SIG-M5 treated with dmso at 0.1 percent for 504 hours (cell line): ENCODE data around the gene MDFIC.

Experiments
- DNase-seq: peaks from one replicate; lab custom pipeline; 2025; ENCODE audit not compliant: unreplicated experiment; lab: John Stamatoyannopoulos, UW

Gene MDFIC

DNA sequence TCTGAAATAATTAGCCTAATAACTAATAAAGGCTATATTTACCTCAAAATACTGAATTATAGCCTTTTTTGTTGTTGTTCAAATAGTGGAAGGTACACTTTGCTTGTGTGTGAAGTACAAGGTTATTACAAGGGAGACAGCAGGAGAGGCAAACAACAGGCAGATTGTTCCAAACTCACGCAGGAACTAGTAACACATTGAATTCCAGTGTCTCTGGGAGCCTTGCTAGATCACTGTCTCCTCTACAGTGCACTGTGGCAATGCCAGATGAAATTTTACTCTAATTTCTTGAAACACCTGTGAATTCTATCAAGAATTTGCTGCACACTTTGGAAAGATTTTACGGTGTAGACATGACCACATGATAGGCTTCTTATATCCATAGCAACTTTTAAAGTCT lies 112.6 kb downstream of the MDFIC start:
- DNase-seq, result no peak

DNA sequence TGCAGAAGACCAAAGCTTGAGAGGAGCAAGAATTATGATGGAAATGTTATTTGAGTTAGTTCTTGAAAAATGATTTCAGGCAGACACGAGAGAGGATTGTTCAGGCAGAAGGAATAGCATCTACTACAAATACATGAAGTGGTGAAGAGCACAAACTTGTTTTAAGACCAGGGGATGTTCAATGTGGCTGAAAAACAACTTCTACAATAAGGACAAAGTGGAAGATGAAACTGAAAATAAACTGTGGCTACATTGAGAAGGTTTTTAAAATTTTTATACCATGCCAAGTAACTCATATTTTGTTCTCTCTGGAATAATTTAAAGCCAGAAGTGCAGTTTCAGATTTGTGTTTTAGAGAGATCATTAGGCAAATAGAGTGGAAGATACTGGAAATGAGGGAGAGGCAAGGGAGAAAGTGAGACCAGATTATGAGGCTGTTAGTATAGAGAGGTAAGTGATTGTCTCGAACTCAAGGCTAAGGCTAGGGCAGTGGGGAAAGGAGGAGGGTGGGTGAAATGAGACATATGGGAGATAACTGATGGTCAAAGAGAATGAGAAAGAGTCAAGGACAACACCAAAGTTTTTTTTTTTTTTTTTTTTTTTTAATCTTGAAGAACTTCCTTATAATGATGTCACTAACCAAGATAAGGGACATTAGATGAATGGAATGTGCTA lies 115.4 kb downstream of the MDFIC start:
- no peak for DNase-seq

DNA sequence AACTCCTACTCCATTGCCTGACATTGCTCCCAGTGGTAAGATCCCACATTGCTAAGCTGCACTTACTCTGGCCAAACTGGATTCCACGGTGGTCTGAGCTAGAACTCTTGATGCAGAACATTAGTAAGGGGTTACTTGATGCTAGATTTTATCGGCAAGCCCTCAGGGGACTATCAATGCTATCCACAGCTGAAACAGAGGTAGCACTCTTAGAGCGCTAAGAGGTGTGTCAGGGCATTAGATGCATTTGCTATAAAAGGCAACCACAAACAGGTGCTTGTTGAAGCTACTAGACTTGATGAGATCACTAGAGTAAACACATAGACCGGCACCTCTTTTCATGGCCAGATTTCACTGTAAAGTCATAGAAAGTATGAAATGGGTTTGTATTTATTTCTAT lies 116.3 kb downstream of the MDFIC start:
- no peak for DNase-seq

DNA sequence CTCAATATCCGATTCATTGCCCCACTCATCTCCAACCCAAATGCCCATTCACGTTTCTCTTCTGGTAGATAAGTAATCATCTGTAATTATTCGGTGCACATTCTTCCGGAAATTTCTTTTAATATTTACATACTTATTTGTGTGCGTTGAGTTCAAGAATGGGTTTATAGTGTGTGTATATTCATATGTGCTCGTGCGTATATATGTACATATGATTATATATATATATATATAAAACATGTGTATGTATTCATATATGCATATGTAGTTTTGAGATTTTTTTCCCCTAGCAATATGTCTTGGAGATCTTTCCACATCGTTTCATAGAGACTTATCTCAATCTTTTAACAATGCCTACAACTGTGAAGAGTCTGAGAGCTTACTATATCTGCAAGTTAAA lies 118.2 kb downstream of the MDFIC start:
- DNase-seq, result no peak

DNA sequence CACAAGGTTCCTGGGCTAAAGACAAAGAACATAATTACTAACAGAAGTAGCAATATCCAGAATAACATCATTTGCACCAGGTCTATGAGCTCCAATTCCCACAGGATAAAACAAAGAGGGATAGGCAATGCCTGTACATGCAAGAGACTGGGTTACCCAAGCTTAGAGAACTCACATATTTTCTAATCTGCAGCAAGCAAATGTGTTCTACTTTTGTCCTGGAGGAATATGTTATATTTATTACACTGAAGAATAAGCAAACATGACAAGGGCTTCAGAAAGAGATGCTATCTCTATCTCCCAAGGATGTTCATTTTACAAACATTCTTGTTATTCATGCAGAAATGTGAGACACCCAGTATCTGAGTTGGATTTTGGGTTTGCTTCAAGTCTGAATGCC lies 118.6 kb downstream of the MDFIC start:
- no peak for DNase-seq

DNA sequence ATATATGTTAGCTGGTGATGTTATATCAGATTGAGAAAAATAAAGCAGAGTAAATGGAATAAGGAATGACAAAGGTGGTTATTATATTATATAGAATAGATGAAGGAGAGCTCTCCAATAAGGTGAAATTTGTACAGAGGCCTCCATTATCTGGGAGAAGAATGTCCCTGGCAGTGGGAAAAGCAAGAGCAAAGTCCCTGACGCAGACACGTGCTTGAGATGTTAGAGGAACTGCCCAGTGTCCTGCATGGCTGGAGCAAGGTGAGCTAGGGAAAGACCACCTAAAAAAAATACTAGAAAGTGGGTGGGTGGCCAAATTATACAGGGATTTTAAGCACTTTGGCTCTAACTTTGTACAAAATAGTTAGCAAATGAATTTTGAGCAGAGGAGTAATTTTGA lies 120.7 kb downstream of the MDFIC start:
- DNase-seq, result no peak

DNA sequence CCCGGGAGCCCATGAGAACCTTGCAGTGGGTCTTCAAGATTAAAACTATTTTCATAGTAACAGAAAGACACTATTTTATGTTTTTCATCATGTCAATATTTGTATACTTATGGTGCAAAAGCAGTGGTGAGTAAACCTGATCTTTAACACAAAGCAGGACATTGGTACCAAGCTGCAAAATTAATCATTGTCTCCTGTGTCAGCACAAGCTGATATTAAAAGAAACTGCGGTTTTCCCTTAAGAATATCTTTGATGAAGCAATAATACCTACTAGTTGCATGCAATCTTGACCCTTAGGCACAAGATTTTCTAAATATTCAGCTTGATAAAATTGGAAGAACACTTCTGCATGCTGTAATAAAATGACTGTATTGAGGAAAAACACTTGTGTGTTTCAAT lies 121.7 kb downstream of the MDFIC start:
- DNase-seq, result no peak

DNA sequence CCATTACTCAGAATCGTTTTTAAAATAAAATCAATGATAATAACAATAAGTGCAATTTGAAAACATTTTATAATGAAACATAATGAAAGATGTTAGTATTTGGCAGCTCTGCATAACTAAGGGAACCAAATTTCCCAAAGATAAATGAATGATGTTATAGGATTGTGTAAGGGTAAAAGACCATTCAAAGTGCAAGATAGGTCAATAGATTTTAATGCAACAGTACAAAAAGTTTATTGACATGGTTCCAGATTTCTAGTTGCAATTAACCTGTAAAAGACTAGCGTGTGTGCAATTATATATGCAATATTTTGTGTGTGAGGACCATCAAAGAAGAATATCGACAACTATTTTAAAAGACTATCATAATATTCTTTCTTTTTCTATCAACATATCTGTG lies 122.3 kb downstream of the MDFIC start:
- no peak for DNase-seq

DNA sequence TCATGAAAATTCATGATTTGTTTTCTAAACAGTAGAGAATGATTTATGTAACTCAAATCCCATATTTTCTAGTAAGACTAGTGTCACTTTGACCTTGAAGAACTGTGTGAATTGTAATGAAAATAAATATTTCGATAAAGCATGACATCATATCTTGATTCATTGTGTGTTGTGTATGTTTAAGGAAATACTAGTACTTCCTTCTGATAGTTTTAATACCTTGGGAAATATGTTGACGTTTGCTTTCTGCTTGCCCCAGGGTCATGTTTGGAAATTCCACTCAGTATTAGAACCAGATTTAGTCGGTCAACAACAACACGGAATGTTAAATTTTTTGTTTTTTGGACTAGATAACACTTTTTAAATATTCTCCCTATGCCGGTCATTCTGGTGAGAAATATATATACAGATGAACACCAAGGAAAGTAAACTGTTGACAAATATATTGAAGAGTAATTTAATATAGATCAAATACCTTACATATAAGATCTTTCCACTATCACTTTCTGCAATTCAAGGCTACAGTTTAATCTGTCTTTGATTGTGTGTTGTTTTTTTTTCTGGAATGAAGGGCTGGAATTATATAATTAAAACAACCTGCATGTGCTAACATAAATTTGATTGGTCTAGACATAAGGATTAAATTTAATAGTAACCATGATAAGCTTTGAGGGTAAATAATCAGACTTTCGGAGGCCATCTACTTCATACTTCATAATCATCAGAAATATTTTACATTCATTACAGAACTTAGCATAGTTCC lies 126.2 kb downstream of the MDFIC start:
- no peak for DNase-seq

DNA sequence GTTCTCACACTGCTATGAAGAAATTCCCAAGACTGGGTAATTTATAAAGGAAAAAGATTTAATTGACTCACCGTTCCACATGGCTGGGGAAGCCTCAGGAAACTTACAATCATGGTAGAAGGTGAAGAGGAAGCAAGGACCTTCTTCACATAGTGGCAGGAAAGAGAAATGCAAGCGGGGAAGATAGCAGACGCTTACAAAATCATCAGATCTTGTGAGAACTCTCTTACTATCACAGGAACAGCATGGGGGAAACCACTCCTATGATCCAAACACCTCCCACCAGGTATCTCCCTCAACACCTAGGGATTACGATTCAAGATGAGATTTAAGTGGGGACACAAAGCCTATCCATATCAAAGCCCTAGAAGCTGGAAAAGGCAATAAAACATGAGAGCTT lies 130.8 kb downstream of the MDFIC start:
- no peak for DNase-seq

DNA sequence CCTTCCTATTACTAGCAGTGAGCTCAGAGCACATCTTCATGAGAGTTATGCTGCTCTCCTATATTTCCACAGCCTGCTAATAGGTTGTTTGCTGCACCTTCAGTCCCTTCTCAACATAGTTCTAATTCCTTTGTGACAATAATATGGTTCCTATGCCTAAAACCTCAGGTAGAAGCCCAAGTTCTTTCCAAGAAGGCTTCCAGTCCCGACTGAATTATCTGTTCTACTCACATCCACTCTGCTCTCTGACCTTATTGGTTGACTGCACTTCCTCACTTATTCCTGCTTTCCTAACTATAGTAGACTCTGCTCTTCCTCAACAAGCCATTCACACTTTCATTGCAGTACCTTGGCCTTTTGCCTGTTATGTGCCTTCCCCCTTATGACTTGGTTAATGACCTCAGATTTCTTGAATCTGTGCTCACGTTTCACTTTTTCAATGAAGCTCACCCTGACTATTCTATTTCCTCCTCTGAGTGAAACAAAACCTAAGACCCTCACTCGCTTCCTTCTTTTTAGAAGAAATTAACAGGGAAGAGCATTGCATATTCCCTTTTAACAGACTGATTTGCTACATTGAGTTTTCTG lies 132.7 kb downstream of the MDFIC start:
- DNase-seq, result no peak

DNA sequence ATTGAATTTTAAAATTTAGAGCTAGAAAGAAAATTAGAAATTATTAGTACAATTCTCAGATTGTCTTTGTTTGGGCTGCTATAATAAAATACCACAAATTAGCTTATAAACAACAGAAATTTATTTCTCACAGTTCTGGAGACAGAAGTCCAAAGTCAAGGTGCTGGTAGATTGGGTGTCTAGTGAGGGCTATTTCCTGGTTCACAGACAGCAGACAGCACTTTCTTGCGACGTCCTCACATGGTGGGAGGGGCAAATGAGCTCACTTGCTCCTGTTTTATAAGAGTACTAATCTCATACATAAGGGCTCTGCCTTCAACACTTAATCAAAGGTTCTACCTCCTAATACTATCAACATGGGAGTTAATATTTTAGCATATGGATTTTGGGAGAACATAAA lies 134.1 kb downstream of the MDFIC start:
- no peak for DNase-seq

DNA sequence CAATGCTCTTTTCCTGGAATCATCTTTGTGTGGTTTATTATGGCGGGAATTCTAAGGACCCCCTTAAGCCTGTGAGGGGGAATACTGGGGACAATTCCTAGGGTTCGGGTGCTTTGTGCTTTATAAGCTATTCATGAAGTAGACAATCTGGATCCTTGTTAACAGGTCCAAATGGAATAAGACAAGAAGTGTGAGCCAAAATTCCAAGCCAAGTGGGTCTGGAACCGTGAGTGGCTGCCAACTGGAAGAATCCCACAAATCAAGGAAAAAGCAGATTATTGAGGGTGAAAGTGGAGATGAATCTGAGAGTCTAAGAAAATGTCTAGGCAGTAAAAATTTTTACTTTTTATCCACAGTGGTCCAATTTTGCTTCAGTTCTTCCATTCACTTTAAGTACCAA lies 136.8 kb downstream of the MDFIC start:
- DNase-seq, result no peak

DNA sequence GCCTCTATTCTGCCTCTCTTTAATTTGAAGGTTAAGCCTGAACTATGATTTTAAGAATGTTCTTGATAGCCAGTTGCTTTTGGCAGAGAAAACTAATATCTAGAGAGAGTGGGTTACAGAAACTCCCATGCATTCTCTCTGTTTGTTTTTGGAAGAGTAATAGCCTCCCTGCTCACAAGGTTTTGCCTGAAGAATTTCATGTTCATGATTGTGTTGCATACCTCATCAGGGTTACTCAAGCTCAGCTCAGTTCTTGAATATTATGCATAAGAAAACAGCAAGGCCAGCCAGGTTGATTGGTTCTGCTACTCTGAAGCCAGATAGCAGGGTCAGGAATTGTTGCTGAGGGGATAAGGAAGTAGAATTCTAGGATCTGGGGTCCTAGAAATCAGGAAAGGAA lies 137.4 kb downstream of the MDFIC start:
- DNase-seq, result no peak

DNA sequence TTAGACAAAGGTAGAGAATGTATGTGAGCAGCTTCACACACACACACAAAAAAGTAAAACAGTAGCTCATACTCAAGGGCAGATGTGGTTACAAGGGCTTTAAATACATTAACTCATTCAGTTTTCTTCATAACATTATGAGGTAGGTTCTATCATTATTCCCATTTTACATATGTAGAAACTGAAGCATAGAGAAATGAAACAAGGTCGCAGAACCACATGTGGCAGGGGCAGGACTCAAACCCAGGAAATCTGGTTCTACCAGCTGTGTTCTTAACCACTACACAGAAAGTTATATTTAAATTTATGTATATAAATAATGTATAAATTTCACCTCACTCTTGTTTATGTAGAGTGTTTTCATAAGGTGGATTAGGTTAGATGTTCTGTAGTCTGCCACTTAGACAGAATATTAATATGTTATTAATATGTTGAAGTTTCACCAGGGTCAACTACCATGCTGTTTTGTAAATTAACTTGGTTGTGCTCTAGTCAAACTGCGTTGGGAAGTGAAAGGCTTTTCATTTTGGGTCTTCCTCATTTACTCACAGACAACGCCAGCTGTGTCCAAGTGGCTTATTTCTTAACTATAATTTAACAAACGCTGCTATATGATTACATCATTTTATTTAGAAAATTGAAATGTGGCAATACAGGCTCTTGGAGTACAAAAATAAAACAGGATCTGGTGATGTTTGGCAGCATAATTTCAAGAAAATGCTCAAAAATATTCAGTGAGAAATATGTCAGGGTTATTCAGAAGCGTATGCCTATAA lies 138.4 kb downstream of the MDFIC start:
- peak; percentile 86 for DNase-seq

DNA sequence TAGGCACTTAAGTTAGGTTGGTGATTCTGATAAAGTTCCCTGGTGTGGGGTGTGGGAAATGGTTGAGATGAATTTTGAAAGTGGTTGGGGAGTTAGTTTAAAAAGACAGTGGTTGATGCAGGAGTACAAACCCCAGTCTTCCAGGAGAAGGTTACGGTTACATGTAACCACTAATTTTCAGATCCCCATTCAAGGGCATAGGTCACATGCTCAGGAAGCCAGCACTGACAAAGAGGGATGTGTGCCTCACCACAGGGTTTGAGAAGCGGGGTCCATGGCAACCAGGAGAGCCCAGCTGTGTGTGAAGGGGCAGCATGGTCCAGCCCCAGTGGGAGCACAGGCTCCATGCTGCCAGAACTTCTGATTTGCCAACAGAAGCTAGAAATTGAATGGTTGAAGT lies 144.2 kb downstream of the MDFIC start:
- DNase-seq, result peak; percentile 21

DNA sequence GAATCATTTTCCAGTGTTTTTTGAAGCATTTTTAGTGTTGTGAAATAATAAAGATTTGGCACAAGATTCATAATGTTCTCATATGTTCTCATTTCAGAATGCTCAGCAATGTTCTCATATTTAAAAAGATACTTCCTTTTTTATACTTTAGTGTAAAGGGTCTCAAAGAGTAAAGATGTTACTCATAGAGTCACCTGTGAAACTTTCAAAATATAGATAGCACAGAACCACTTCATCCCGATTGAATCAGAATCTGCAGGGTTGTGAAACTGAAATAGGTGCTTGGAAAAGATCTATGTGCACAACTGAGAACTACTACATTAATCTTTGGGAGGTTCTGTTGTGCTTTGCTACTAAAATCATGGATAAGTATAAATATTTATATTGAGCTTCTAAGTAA lies 144.7 kb downstream of the MDFIC start:
- DNase-seq, result no peak

DNA sequence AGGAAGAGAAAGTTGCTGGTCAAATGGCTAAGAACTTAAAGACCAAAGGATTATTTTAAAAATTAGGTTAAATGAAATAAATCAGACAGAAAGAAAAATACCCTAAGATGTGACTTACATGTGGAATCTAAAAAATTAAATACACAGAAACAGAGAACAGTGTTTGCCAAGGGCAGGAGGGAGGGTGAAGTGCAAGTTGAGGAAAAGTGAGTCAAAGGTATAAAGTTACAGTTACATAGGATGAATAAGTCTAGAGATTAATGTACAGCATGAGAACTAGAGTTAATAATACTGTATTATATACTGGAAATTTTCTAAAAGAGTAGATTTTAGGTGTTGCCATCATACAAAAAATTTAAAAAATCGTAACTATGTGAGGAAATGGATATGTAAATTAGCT lies 146.3 kb downstream of the MDFIC start:
- no peak for DNase-seq
